CD8-positive, alpha-beta memory T cell (primary cell): ENCODE data around the gene C17orf67. TPM values are rescaled to one million over a fixed set of nuclear protein-coding genes. Genes with fewer than 3 reads are reported as not detected.
A peak's percentile ranks its signal among the peaks of the same experiment; 100 is the strongest.

ENCODE experiments used
- CTCF ChIA-PET: fragments of 350-600 bp; sonication (Branson Sonifier 250); formaldehyde crosslinking; loops from one replicate; lab custom pipeline; 2021; ENCODE audit warnings: antibody characterized with exemption; lab: Charles Lee
- POLR2A ChIA-PET: fragments of 350-600 bp; sonication (Branson Sonifier 250); formaldehyde crosslinking; loops from one replicate; lab custom pipeline; 2021; ENCODE audit warnings: antibody characterized with exemption; lab: Charles Lee
- DNase-seq, 5 donors: peaks; one replicate each; pipeline versions ENCODE4 v3.0.0 to v3.0.0-alpha.2; 2020 to 2022; ENCODE audit warnings: mixed read lengths in 1 of 5
- H3K27ac ChIP-seq: one replicate; pipeline ENCODE4 v1.7.0; 2013; ENCODE audit warnings: low read depth, mild to moderate bottlenecking, low read length, moderate library complexity
- H3K27me3 ChIP-seq: 2 replicates; pipeline ENCODE4 v1.7.0; 2013; ENCODE audit warnings: low read length, mild to moderate bottlenecking; ENCODE audit not compliant: insufficient read depth, poor library complexity, severe bottlenecking
- H3K36me3 ChIP-seq: 2 replicates; pipeline ENCODE4 v1.7.0; 2013; ENCODE audit warnings: mild to moderate bottlenecking, low read length, moderate library complexity; ENCODE audit not compliant: insufficient read depth
- H3K4me1 ChIP-seq: 2 replicates; pipeline ENCODE4 v1.7.0; 2013; ENCODE audit warnings: mild to moderate bottlenecking, low read length, moderate library complexity; ENCODE audit not compliant: insufficient read depth
- H3K4me3 ChIP-seq: 2 replicates; pipeline ENCODE4 v1.7.0; 2013; ENCODE audit warnings: mild to moderate bottlenecking, low read length
- H3K9me3 ChIP-seq: 2 replicates; pipeline ENCODE4 v1.7.0; 2013; ENCODE audit warnings: mild to moderate bottlenecking, low read length
- H3K27ac Mint-ChIP-seq, 8 donors: one replicate each; pipeline ENCODE4 v1.8.0; 2020 to 2021; ENCODE audit warnings: mixed read lengths in 8 of 8, mild to moderate bottlenecking in 6 of 8, inconsistent platforms in 3 of 8, moderate library complexity in 3 of 8
- H3K27me3 Mint-ChIP-seq, 2 donors: one replicate each; pipeline ENCODE4 v1.8.0; 2020 to 2021; ENCODE audit warnings: mixed read lengths in 2 of 2, mild to moderate bottlenecking in 1 of 2, moderate library complexity in 1 of 2
- H3K36me3 Mint-ChIP-seq, 3 donors: one replicate each; pipeline ENCODE4 v1.8.0; 2020 to 2021; ENCODE audit warnings: mixed read lengths in 3 of 3, inconsistent platforms in 1 of 3, mild to moderate bottlenecking in 1 of 3
- H3K4me1 Mint-ChIP-seq, 3 donors: one replicate each; pipeline ENCODE4 v1.8.0; 2020 to 2021; ENCODE audit warnings: mixed read lengths in 3 of 3, inconsistent platforms in 1 of 3, mild to moderate bottlenecking in 1 of 3
- H3K4me3 Mint-ChIP-seq, 7 donors: one replicate each; pipeline ENCODE4 v1.8.0; 2020 to 2021; ENCODE audit warnings: mixed read lengths in 7 of 7, mild to moderate bottlenecking in 6 of 7, moderate library complexity in 4 of 7, inconsistent platforms in 2 of 7
- H3K9me3 Mint-ChIP-seq, 5 donors: one replicate each; pipeline ENCODE4 v1.8.0; 2020 to 2022; ENCODE audit warnings: mixed read lengths in 5 of 5, mild to moderate bottlenecking in 3 of 5, moderate library complexity in 2 of 5, inconsistent platforms in 1 of 5
- polyA plus RNA-seq: library from polyadenylated mRNA; unstranded; fragments of 300-500 nt; fragmentation: Illumina TruSeq; gene quantifications from one replicate; pipeline ENCODE4 v1.2.3, GENCODE V29; 2021
- total RNA-seq, 2 experiments: library from RNA; stranded (reverse); gene quantifications; one replicate each; pipeline ENCODE4 v1.2.3, GENCODE V29; 2021

The C17orf67 gene
- total and polyA plus RNA-seq, 3 experiments from 2014 or later, result 2.5 to 4.6 (median 3.2) TPM

GRCh38 chr17:56752263-56752836 lies 81.4 kb downstream of the C17orf67 start:
- Histone ChIP-seq H3K4me1 (peaks cover 19% of the 10 kb centered on the region), H3K27me3 (no peaks in the 10 kb centered on the region), H3K36me3 (no peaks in the 10 kb centered on the region), H3K4me3 (no peak overlapping the region), H3K9me3 (no peaks in the 10 kb centered on the region), H3K27ac (no peak overlapping the region)
- CTCF ChIA-PET, result no interaction called here
- no peak for DNase-seq
- peaks cover 6 to 27% of the 10 kb centered on the region in 2 donors for H3K27me3 Mint-ChIP-seq
- H3K4me3 Mint-ChIP-seq, result no peak overlapping the region
- peak overlapping the region in 1 of 8 donors; percentile 39 for H3K27ac Mint-ChIP-seq
- H3K4me1 Mint-ChIP-seq, result peaks cover 0 to 5% (median 0%) of the 10 kb centered on the region in 3 donors
- peaks cover 0 to 2% (median 0%) of the 10 kb centered on the region in 3 donors for H3K36me3 Mint-ChIP-seq
- POLR2A ChIA-PET, result no interaction called here
- no peaks in the 10 kb centered on the region for H3K9me3 Mint-ChIP-seq

GRCh38 chr17:56751145-56751738 lies 82.5 kb downstream of the C17orf67 start:
- no peaks in the 10 kb centered on the region for H3K36me3 ChIP-seq
- H3K36me3 Mint-ChIP-seq, result peaks cover 0 to 2% (median 0%) of the 10 kb centered on the region in 3 donors
- H3K27ac Mint-ChIP-seq, result peak overlapping the region in 1 of 8 donors; percentile 29
- H3K4me3 ChIP-seq, result no peak overlapping the region
- peaks cover 0 to 5% (median 0%) of the 10 kb centered on the region in 3 donors for H3K4me1 Mint-ChIP-seq
- H3K4me3 Mint-ChIP-seq, result no peak overlapping the region
- H3K27ac ChIP-seq, result no peak overlapping the region
- H3K9me3 ChIP-seq, result no peaks in the 10 kb centered on the region
- peaks cover 19% of the 10 kb centered on the region for H3K4me1 ChIP-seq
- no peak for DNase-seq
- peaks cover 6 to 19% of the 10 kb centered on the region in 2 donors for H3K27me3 Mint-ChIP-seq
- no peaks in the 10 kb centered on the region for H3K9me3 Mint-ChIP-seq
- CTCF ChIA-PET, result no interaction called here
- H3K27me3 ChIP-seq, result no peaks in the 10 kb centered on the region
- POLR2A ChIA-PET, result no interaction called here

- POLR2A ChIA-PET, result no interaction called here
- Histone ChIP-seq H3K4me1 (no peaks in the 10 kb centered on the region), H3K36me3 (no peaks in the 10 kb centered on the region), H3K27ac (no peak overlapping the region), H3K4me3 (no peak overlapping the region), H3K27me3 (no peaks in the 10 kb centered on the region), H3K9me3 (no peaks in the 10 kb centered on the region)
- CTCF ChIA-PET, result no interaction called here
- Mint-ChIP-seq H3K27ac (no peak overlapping the region), H3K4me3 (no peak overlapping the region), H3K9me3 (no peaks in the 10 kb centered on the region), H3K36me3 (no peaks in the 10 kb centered on the region), H3K27me3 (peaks cover 8 to 20% of the 10 kb centered on the region in 2 donors), H3K4me1 (no peaks in the 10 kb centered on the region)
- no peak for DNase-seq
Observed at GRCh38 chr17:56744721-56745120, 89.0 kb downstream of the C17orf67 start.

DNA sequence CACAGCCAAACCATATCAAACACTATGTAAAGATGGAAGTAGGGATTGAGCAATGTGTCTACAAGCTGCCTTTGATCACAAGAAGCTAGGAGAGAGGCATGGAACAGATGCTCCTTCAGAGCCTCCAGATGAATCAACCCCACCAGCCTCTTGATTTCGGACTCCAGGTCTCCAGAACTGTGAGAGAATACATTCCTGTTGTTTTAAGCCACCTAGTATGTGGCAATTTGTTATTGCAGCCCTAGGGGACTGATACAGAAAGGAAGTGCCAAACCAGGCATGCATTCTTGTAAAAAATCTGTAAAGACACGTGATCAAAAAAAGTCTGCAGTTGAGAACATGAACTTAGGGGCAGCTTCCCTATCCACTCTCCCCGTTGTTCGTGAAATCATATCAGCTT lies 91.1 kb downstream of the C17orf67 start:
- no peaks in the 10 kb centered on the region for H3K4me1 Mint-ChIP-seq
- H3K27ac Mint-ChIP-seq, result no peak overlapping the region
- POLR2A ChIA-PET, result no interaction called here
- H3K4me3 ChIP-seq, result no peak overlapping the region
- H3K9me3 Mint-ChIP-seq, result no peaks in the 10 kb centered on the region
- H3K9me3 ChIP-seq, result no peaks in the 10 kb centered on the region
- no peak for DNase-seq
- no peaks in the 10 kb centered on the region for H3K36me3 Mint-ChIP-seq
- CTCF ChIA-PET, result no interaction called here
- H3K4me3 Mint-ChIP-seq, result no peak overlapping the region
- H3K27me3 Mint-ChIP-seq, result peaks cover 8 to 31% of the 10 kb centered on the region in 2 donors
- H3K4me1 ChIP-seq, result no peaks in the 10 kb centered on the region
- no peaks in the 10 kb centered on the region for H3K36me3 ChIP-seq
- no peaks in the 10 kb centered on the region for H3K27me3 ChIP-seq
- no peak overlapping the region for H3K27ac ChIP-seq

Other genes starting within 250 kb of the C17orf67 start
- gene NOG, start 240.2 kb downstream of the C17orf67 start, total RNA-seq, result under 1 TPM; 0.44 to 0.73 TPM
- gene NOG, start 240.2 kb downstream of the C17orf67 start, polyA plus RNA-seq, result 1.2 TPM
- gene DGKE, start 231 bp upstream of the C17orf67 start, total RNA-seq, result 10 to 100 TPM; 26.7 to 30.5 TPM
- 4.9 TPM for gene DGKE, start 231 bp upstream of the C17orf67 start, polyA plus RNA-seq
- gene TRIM25, start 80.1 kb upstream of the C17orf67 start, total RNA-seq, result 10 to 100 TPM; 47.6 to 49.2 TPM
- 7.6 TPM for gene TRIM25, start 80.1 kb upstream of the C17orf67 start, polyA plus RNA-seq
- 10 to 100 TPM; 22.3 to 23.5 TPM for gene COIL, start 127.1 kb upstream of the C17orf67 start, total RNA-seq
- gene COIL, start 127.1 kb upstream of the C17orf67 start, polyA plus RNA-seq, result 13.4 TPM
- 10 to 100 TPM; 26.6 to 27.4 TPM for gene SCPEP1, start 144.2 kb upstream of the C17orf67 start, total RNA-seq
- 23.4 TPM for gene SCPEP1, start 144.2 kb upstream of the C17orf67 start, polyA plus RNA-seq